Trophoblast cell (in vitro differentiated cells and primary cell): Measurements from ENCODE around the gene ATF2.

Experiments used
- DNase-seq, 2 donors: peaks; one replicate each; pipeline ENCODE4 v3.0.0-alpha.2; 2016
- H2AFZ ChIP-seq: 2 replicates; pipeline ENCODE4 v1.6.1; 2013; ENCODE audit warnings: low read length, moderate library complexity, mild to moderate bottlenecking; ENCODE audit not compliant: insufficient read depth, poor library complexity
- H2AK5ac ChIP-seq: 2 replicates; pipeline ENCODE4 v1.6.1; 2013; ENCODE audit warnings: mild to moderate bottlenecking, low read length
- H2BK120ac ChIP-seq: 2 replicates; pipeline ENCODE4 v1.6.1; 2013; ENCODE audit warnings: low read length, mild to moderate bottlenecking, moderate library complexity; ENCODE audit not compliant: insufficient read depth, poor library complexity
- H2BK12ac ChIP-seq: 2 replicates; pipeline ENCODE4 v1.6.1; 2013; ENCODE audit warnings: mild to moderate bottlenecking, low read length, moderate library complexity
- H2BK5ac ChIP-seq: 2 replicates; pipeline ENCODE4 v1.6.1; 2013; ENCODE audit warnings: low read length, low read depth, moderate library complexity, mild to moderate bottlenecking; ENCODE audit not compliant: poor library complexity
- H3K14ac ChIP-seq: 2 replicates; pipeline ENCODE4 v1.6.1; 2013; ENCODE audit warnings: mild to moderate bottlenecking, low read length
- H3K18ac ChIP-seq: 2 replicates; pipeline ENCODE4 v1.6.1; 2013; ENCODE audit warnings: mild to moderate bottlenecking, low read length
- H3K23ac ChIP-seq: 2 replicates; pipeline ENCODE4 v1.6.1; 2013; ENCODE audit warnings: low read length
- H3K27ac ChIP-seq: 2 replicates; pipeline ENCODE4 v1.5.1; 2013; ENCODE audit warnings: low read depth, mild to moderate bottlenecking, inconsistent platforms, low read length, moderate library complexity
- H3K27me3 ChIP-seq: 2 replicates; pipeline ENCODE4 v1.6.1; 2013; ENCODE audit warnings: inconsistent platforms, mild to moderate bottlenecking, low read length, moderate library complexity; ENCODE audit not compliant: insufficient read depth
- H3K36me3 ChIP-seq, 2 experiments: 1 replicate in 1 of 2; 2 replicates in 1 of 2; pipeline ENCODE4 v1.6.1; 2013; ENCODE audit warnings: low read length in 2 of 2, mild to moderate bottlenecking in 2 of 2, moderate library complexity in 1 of 2; ENCODE audit not compliant: insufficient read depth in 2 of 2, control insufficient read depth in 1 of 2
- H3K4ac ChIP-seq: 2 replicates; pipeline ENCODE4 v1.6.1; 2013; ENCODE audit warnings: low read depth, mild to moderate bottlenecking, low read length, moderate library complexity
- H3K4me1 ChIP-seq, 2 experiments: 1 replicate in 1 of 2; 2 replicates in 1 of 2; pipeline ENCODE4 v1.6.1; 2013; ENCODE audit warnings: low read length in 2 of 2, mild to moderate bottlenecking in 2 of 2, moderate library complexity in 1 of 2; ENCODE audit not compliant: insufficient read depth in 2 of 2, control insufficient read depth in 1 of 2
- H3K4me2 ChIP-seq: 2 replicates; pipeline ENCODE4 v1.6.1; 2013; ENCODE audit warnings: inconsistent platforms, mild to moderate bottlenecking, low read length, moderate library complexity
- H3K4me3 ChIP-seq: 2 replicates; pipeline ENCODE4 v1.5.1; 2013; ENCODE audit warnings: mild to moderate bottlenecking, low read depth, low read length, inconsistent platforms
- H3K79me1 ChIP-seq: one replicate; pipeline ENCODE4 v1.6.1; 2013; ENCODE audit warnings: low read length
- H3K79me2 ChIP-seq: 2 replicates; pipeline ENCODE4 v1.6.1; 2013; ENCODE audit warnings: low read length, mild to moderate bottlenecking; ENCODE audit not compliant: control insufficient read depth, insufficient read depth, poor library complexity
- H3K9ac ChIP-seq: 2 replicates; pipeline ENCODE4 v1.6.1; 2013; ENCODE audit warnings: mild to moderate bottlenecking, low read length
- H3K9me3 ChIP-seq: 2 replicates; pipeline ENCODE4 v1.6.1; 2013; ENCODE audit warnings: low read depth, mild to moderate bottlenecking, control low read depth, inconsistent platforms, low read length; ENCODE audit not compliant: insufficient read depth
- H4K12ac ChIP-seq: 2 replicates; pipeline ENCODE4 v1.6.1; 2013; ENCODE audit warnings: low read depth, mild to moderate bottlenecking, low read length, moderate library complexity
- H4K8ac ChIP-seq: 2 replicates; pipeline ENCODE4 v1.6.1; 2013; ENCODE audit warnings: low read depth, mild to moderate bottlenecking, low read length, moderate library complexity
- H4K91ac ChIP-seq: one replicate; pipeline ENCODE4 v1.6.1; 2013; ENCODE audit warnings: low read depth, mild to moderate bottlenecking, low read length, moderate library complexity
- WGBS: extraction: QIAGEN DNeasy Blood & Tissue Kit; methylation state at CpG from one replicate; pipeline ENCODE4 v1.1.7; 2013; ENCODE audit warnings: missing lambda C conversion rate; ENCODE audit not compliant: insufficient read length, insufficient coverage; ENCODE audit errors: extremely low coverage; 5-methylcytosine and 5-hydroxymethylcytosine counted together

Gene ATF2

DNA sequence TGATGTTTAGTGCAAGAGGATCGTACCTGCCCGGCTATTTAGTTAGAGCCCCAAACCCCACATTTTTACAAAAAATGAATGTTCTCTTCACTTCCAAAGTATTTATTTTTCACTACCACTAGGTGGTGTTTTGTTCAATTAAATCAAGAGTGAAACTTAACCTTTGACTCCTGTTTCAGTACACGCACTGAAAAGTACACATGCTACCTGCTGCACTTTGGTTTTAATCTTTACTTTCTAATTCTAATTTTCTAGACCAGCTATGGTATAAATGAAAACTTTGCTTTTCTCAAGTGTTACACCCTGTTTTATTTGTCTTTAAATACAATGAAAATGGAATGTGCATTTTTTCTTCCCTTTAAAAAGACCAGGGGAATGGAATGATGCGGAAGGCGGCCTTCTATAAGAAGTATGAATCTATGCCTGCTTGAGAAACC lies 131.4 kb downstream of the ATF2 start:
- Histone ChIP-seq H3K4me1 (peaks cover 9 to 10% of the 10 kb centered on the region in 2 experiments), H4K8ac (no peak overlapping the region), H3K9ac (no peak overlapping the region), H3K79me1 (no peaks in the 10 kb centered on the region), H2BK12ac (no peak overlapping the region), H4K12ac (no peak overlapping the region), H4K91ac (no peak overlapping the region), H3K4me2 (no peak overlapping the region), H3K4me3 (no peak overlapping the region), H2BK5ac (no peak overlapping the region), H2AFZ (no peak overlapping the region), H3K14ac (no peak overlapping the region), H3K79me2 (no peaks in the 10 kb centered on the region), H2AK5ac (no peak overlapping the region), H3K4ac (no peak overlapping the region), H3K18ac (no peak overlapping the region), H3K23ac (no peak overlapping the region), H3K27me3 (no peaks in the 10 kb centered on the region), H3K9me3 (no peaks in the 10 kb centered on the region), H3K27ac (no peak overlapping the region), H2BK120ac (no peak overlapping the region), H3K36me3 (no peaks in the 10 kb centered on the region)
- no CpG with 5 or more reads among the region's 5 CpGs for WGBS
- DNase-seq, result peak in 1 of 2 donors; percentile 54

DNA sequence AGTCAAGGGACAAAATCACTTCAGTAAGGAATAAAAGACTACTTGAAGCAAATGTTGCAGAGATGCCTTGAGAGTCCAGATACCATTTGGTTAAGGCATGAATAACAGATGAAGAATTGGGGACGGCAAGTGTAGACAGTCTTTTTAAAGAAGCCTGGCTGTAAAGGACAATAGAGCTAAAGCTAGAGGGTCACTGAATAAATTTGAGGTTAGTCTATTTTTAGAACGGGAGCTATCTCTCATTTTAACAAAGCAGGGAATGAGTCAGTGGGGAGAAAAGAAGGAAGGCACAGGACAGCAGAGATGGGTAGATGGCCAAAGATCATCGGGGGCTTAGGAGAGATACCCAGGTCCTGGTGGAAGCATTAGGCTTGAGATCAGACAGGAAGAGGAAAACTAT lies 132.2 kb downstream of the ATF2 start:
- Histone ChIP-seq H3K18ac (no peak overlapping the region), H3K27me3 (no peaks in the 10 kb centered on the region)

DNA sequence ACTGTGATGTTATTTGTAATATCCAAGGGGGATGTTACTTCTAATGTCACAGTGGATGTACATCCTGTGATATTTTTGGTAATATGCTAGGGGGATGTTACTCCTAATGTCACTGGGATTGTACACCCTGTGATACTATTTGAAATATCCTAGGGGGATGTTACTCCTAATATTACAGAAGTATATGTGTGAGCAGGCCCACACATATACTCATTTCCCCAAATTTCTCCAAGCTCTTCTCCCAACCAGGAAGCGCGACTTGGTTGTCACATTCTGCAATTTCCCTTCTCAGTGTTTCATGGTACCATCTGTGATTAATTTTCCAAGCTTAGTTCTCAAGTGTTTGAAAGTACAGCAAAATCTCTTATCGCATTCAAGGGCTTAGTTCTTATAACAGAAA lies 133.3 kb downstream of the ATF2 start:
- Histone ChIP-seq H2BK120ac (no peak overlapping the region), H3K79me1 (no peaks in the 10 kb centered on the region), H3K4me3 (no peak overlapping the region), H4K8ac (no peak overlapping the region), H3K9ac (no peak overlapping the region), H3K23ac (no peak overlapping the region), H3K4me2 (no peak overlapping the region), H4K91ac (no peak overlapping the region), H3K4me1 (peaks cover 9 to 10% of the 10 kb centered on the region in 2 experiments), H2AK5ac (no peak overlapping the region), H3K27ac (no peak overlapping the region), H2BK12ac (no peak overlapping the region), H3K9me3 (no peaks in the 10 kb centered on the region), H2AFZ (no peak overlapping the region), H2BK5ac (no peak overlapping the region), H3K14ac (no peak overlapping the region), H3K4ac (no peak overlapping the region), H3K27me3 (no peaks in the 10 kb centered on the region), H3K18ac (no peak overlapping the region), H4K12ac (no peak overlapping the region), H3K79me2 (no peaks in the 10 kb centered on the region), H3K36me3 (no peaks in the 10 kb centered on the region)
- no peak for DNase-seq
- no CpG with 5 or more reads among the region's 3 CpGs for WGBS

More for the DNA sequence above, 132.2 kb downstream of the ATF2 start:
- Histone ChIP-seq H2BK120ac (no peak overlapping the region), H3K4ac (no peak overlapping the region), H3K9ac (no peak overlapping the region), H2AK5ac (no peak overlapping the region), H2AFZ (no peak overlapping the region), H3K14ac (no peak overlapping the region), H3K79me2 (no peaks in the 10 kb centered on the region), H2BK12ac (no peak overlapping the region), H3K4me3 (no peak overlapping the region), H3K9me3 (no peaks in the 10 kb centered on the region), H3K36me3 (no peaks in the 10 kb centered on the region), H3K23ac (no peak overlapping the region), H3K27ac (no peak overlapping the region), H2BK5ac (no peak overlapping the region), H3K4me2 (no peak overlapping the region), H3K79me1 (no peaks in the 10 kb centered on the region), H4K8ac (no peak overlapping the region), H4K91ac (no peak overlapping the region), H3K4me1 (peaks cover 9 to 10% of the 10 kb centered on the region in 2 experiments), H4K12ac (no peak overlapping the region)
- DNase-seq, result no peak
- WGBS, result no CpG with 5 or more reads among the region's 3 CpGs

DNA sequence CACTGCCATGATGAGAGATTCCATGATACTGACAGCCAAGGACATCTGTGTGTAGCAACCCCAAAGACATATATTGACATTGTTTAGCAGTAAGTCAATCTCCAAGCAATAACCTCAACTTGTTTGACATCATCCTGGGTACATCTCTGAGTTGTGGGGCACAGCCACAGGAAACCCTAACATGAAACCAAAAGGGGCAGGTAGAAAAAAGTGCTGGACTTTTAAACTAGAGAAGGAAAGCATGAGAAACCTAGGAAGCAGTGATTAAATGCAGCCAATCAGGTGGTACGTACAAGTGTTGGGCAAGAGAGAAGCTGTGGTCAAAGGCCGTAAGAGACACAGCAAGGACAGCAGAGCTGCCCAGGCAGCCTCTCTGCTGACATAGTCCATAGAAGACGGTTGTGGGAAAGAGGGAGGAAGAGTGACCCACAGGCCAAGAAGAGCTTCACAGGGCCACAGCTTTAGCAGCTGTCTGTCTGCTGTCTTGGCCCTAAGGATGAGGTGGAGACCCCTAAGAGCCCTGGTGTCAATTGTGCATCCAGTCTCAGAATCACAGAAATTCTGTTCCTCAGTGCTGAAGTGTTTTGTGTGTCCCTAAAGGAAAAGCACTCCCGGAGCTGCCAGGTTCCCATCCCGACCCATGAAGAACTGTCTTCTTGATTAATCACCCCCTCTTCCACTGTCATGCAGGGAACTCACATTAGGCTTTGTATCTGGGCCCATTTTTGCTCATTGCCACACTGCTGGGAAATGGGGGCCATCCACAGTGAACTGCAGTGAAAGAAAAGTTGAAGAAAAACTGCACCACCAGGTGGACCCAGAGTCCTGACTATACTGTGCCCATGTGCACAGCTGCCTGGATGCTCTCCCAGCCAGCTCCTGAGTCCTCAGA lies 137.4 kb downstream of the ATF2 start:
- Histone ChIP-seq H3K36me3 (no peaks in the 10 kb centered on the region), H3K27me3 (no peaks in the 10 kb centered on the region), H3K18ac (no peak overlapping the region), H2AFZ (no peak overlapping the region), H3K4me1 (no peaks in the 10 kb centered on the region), H3K27ac (no peak overlapping the region), H2BK12ac (no peak overlapping the region), H3K23ac (no peak overlapping the region), H2AK5ac (no peak overlapping the region), H3K9me3 (no peaks in the 10 kb centered on the region), H3K79me1 (no peaks in the 10 kb centered on the region), H3K14ac (no peak overlapping the region), H4K91ac (no peak overlapping the region), H3K79me2 (no peaks in the 10 kb centered on the region), H3K9ac (no peak overlapping the region), H2BK5ac (no peak overlapping the region), H4K8ac (no peak overlapping the region), H3K4me2 (no peak overlapping the region), H4K12ac (no peak overlapping the region), H3K4me3 (no peak overlapping the region), H2BK120ac (no peak overlapping the region), H3K4ac (no peak overlapping the region)
- peak; percentile 29 to 50 for DNase-seq
- WGBS, result no CpG with 5 or more reads among the region's 5 CpGs
